SK-N-MC (cell line): ENCODE results near the gene SELENOW.

Source experiments
- EZH2 ChIP-seq: fragments of 200-600 bp; sonication (generic); IDR thresholded peaks from one replicate; pipeline ENCODE4 v1.6.1; 2017; ENCODE audit warnings: antibody characterized with exemption
- POLR2AphosphoS5 ChIP-seq: IDR thresholded peaks from 2 replicates; pipeline ENCODE4 v1.6.1; 2012; ENCODE audit warnings: mild to moderate bottlenecking, low read depth, low read length, borderline replicate concordance

- TF ChIP-seq EZH2 (no peak), POLR2AphosphoS5 (no peak)
Observed at GRCh38 chr19:47832723-47833122, 54.2 kb downstream of the SELENOW start.
